Activated CD8-positive, alpha-beta memory T cell treated with anti-CD3 and anti-CD28 coated beads, Interleukin-2, amount 10 ng/mL, durations not matched to agents 7 days and 5 days (primary cell): ENCODE data around the gene ANXA6. TPM values are rescaled to one million over a fixed set of nuclear protein-coding genes. Genes with fewer than 3 reads are reported as not detected.
A peak's percentile ranks its signal among the peaks of the same experiment; 100 is the strongest.

Source experiments
- ATAC-seq: fragments of 150-1000 bp; cut with Tn5 transposase; one replicate; pipeline ENCODE4 v1.10.0; 2021; ENCODE audit warnings: moderate library complexity
- CTCF ChIA-PET: fragments of 350-600 bp; sonication (Branson Sonifier 250); formaldehyde crosslinking; loops from one replicate; lab custom pipeline; 2021; ENCODE audit warnings: antibody characterized with exemption; lab: Charles Lee
- DNase-seq: peaks from one replicate; pipeline ENCODE4 v3.0.0-alpha.2; 2020
- H3K27ac Mint-ChIP-seq: one replicate; pipeline ENCODE4 v1.8.0; 2021; ENCODE audit warnings: mild to moderate bottlenecking, mixed read lengths
- H3K27me3 Mint-ChIP-seq: one replicate; pipeline ENCODE4 v1.8.0; 2021; ENCODE audit warnings: mixed read lengths
- H3K36me3 Mint-ChIP-seq: one replicate; pipeline ENCODE4 v1.8.0; 2021; ENCODE audit warnings: mild to moderate bottlenecking, mixed read lengths
- H3K4me1 Mint-ChIP-seq: one replicate; pipeline ENCODE4 v1.8.0; 2021; ENCODE audit warnings: mixed read lengths
- H3K4me3 Mint-ChIP-seq: one replicate; pipeline ENCODE4 v1.8.0; 2021; ENCODE audit warnings: mild to moderate bottlenecking, moderate library complexity, mixed read lengths
- H3K9me3 Mint-ChIP-seq: one replicate; pipeline ENCODE4 v1.8.0; 2022; ENCODE audit warnings: low read depth, mixed read lengths
- total RNA-seq, 2 experiments: library from RNA; stranded (reverse); gene quantifications; one replicate each; pipeline ENCODE4 v1.2.3, GENCODE V29; 2021

ANXA6 gene
- total RNA-seq, 2 experiments from 2014 or later: 623 to 640 TPM

- Mint-ChIP-seq H3K9me3 (no peaks in the 10 kb centered on the region), H3K4me1 (peaks cover 65% of the 10 kb centered on the region), H3K4me3 (no peak overlapping the region), H3K27me3 (no peaks in the 10 kb centered on the region), H3K36me3 (peaks cover 35% of the 10 kb centered on the region), H3K27ac (peak overlapping the region; percentile 67)
- CTCF ChIA-PET: interaction anchor here (0.6 to 2.5 kb wide), 6 partner anchors 11 to 100 kb away, joined by 3 to 11 read pairs (median 4); partner anchors contain the start of gene TNIP1
- no peak for ATAC-seq
- DNase-seq: no peak
Measured at GRCh38 chr5:151067632-151068432, 89.7 kb downstream of the ANXA6 start.

GRCh38 chr5:151066920-151067319 lies 90.7 kb downstream of the ANXA6 start:
- H3K27me3 Mint-ChIP-seq: no peaks in the 10 kb centered on the region
- H3K4me1 Mint-ChIP-seq: peaks cover 66% of the 10 kb centered on the region
- no peaks in the 10 kb centered on the region for H3K9me3 Mint-ChIP-seq
- no peak overlapping the region for H3K4me3 Mint-ChIP-seq
- H3K36me3 Mint-ChIP-seq: peaks cover 39% of the 10 kb centered on the region
- DNase-seq (no peak), ATAC-seq (no peak)
- CTCF ChIA-PET: interaction anchor here (3.1 kb wide), 1 partner anchor 47 kb away, joined by 12 read pairs; no protein-coding TSS in a partner anchor
- H3K27ac Mint-ChIP-seq: no peak overlapping the region

- ATAC-seq (no peak), DNase-seq (no peak)
- no peaks in the 10 kb centered on the region for H3K27me3 Mint-ChIP-seq
- peaks cover 68% of the 10 kb centered on the region for H3K4me1 Mint-ChIP-seq
- CTCF ChIA-PET: interaction anchor here (1.0 to 3.1 kb wide), 5 partner anchors 14 to 60 kb away, joined by 3 to 12 read pairs (median 9); no protein-coding TSS in a partner anchor
- peaks cover 47% of the 10 kb centered on the region for H3K36me3 Mint-ChIP-seq
- peak overlapping the region; percentile 14 for H3K27ac Mint-ChIP-seq
- no peaks in the 10 kb centered on the region for H3K9me3 Mint-ChIP-seq
- no peak overlapping the region for H3K4me3 Mint-ChIP-seq
Measured at GRCh38 chr5:151065609-151066008, 92.0 kb downstream of the ANXA6 start.

GRCh38 chr5:151064916-151065499 lies 92.6 kb downstream of the ANXA6 start:
- CTCF ChIA-PET: interaction anchor here (0.8 to 3.1 kb wide), 5 partner anchors 13 to 105 kb away, joined by 3 to 12 read pairs (median 9); no protein-coding TSS in a partner anchor
- H3K4me1 Mint-ChIP-seq: peaks cover 70% of the 10 kb centered on the region
- DNase-seq (no peak), ATAC-seq (no peak)
- no peaks in the 10 kb centered on the region for H3K27me3 Mint-ChIP-seq
- H3K4me3 Mint-ChIP-seq: no peak overlapping the region
- peaks cover 53% of the 10 kb centered on the region for H3K36me3 Mint-ChIP-seq
- H3K27ac Mint-ChIP-seq: no peak overlapping the region
- no peaks in the 10 kb centered on the region for H3K9me3 Mint-ChIP-seq

- CTCF ChIA-PET: interaction anchor here (1.0 to 2.2 kb wide), 4 partner anchors 12 to 52 kb away, joined by 4 to 9 read pairs (median 6); no protein-coding TSS in a partner anchor
Measured at GRCh38 chr5:151063142-151063989, 94.2 kb downstream of the ANXA6 start.

GRCh38 chr5:151062405-151063141 lies 95.0 kb downstream of the ANXA6 start:
- CTCF ChIA-PET: interaction anchor here (1.0 to 2.2 kb wide), 5 partner anchors 11 to 63 kb away, joined by 3 to 9 read pairs (median 5); no protein-coding TSS in a partner anchor
- DNase-seq (no peak), ATAC-seq (no peak)
- Mint-ChIP-seq H3K9me3 (no peaks in the 10 kb centered on the region), H3K4me1 (peaks cover 58% of the 10 kb centered on the region), H3K36me3 (peaks cover 55% of the 10 kb centered on the region), H3K4me3 (no peak overlapping the region), H3K27ac (no peak overlapping the region), H3K27me3 (no peaks in the 10 kb centered on the region)

More at GRCh38 chr5:151063142-151063989, 94.2 kb downstream of the ANXA6 start:
- Mint-ChIP-seq H3K27me3 (no peaks in the 10 kb centered on the region), H3K9me3 (no peaks in the 10 kb centered on the region), H3K4me1 (peaks cover 66% of the 10 kb centered on the region), H3K36me3 (peaks cover 61% of the 10 kb centered on the region), H3K27ac (peak overlapping the region; percentile 5), H3K4me3 (no peak overlapping the region)
- ATAC-seq: no peak
- DNase-seq: no peak

- Mint-ChIP-seq H3K9me3 (no peaks in the 10 kb centered on the region), H3K36me3 (peaks cover 44% of the 10 kb centered on the region), H3K27me3 (no peaks in the 10 kb centered on the region), H3K27ac (no peak overlapping the region), H3K4me1 (peaks cover 40% of the 10 kb centered on the region), H3K4me3 (no peak overlapping the region)
- DNase-seq: no peak
- ATAC-seq: no peak
- CTCF ChIA-PET: interaction anchor here (0.7 to 1.3 kb wide), 3 partner anchors 10 to 51 kb away, joined by 3 to 5 read pairs (median 4); no protein-coding TSS in a partner anchor
Measured at GRCh38 chr5:151060742-151061141, 96.8 kb downstream of the ANXA6 start.

- CTCF ChIA-PET: interaction anchor here (1.0 to 1.5 kb wide), 4 partner anchors 11 to 112 kb away, joined by 3 to 11 read pairs (median 6); no protein-coding TSS in a partner anchor
- DNase-seq (no peak), ATAC-seq (peak; percentile 21)
- H3K36me3 Mint-ChIP-seq: peaks cover 47% of the 10 kb centered on the region
- no peak overlapping the region for H3K4me3 Mint-ChIP-seq
- peaks cover 31% of the 10 kb centered on the region for H3K4me1 Mint-ChIP-seq
- H3K27ac Mint-ChIP-seq: peak overlapping the region; percentile 77
- H3K27me3 Mint-ChIP-seq: no peaks in the 10 kb centered on the region
- no peaks in the 10 kb centered on the region for H3K9me3 Mint-ChIP-seq
Measured at GRCh38 chr5:151058891-151059489, 98.6 kb downstream of the ANXA6 start.

GRCh38 chr5:151058301-151058700 lies 99.3 kb downstream of the ANXA6 start:
- peak overlapping the region; percentile 10 for H3K27ac Mint-ChIP-seq
- no peak overlapping the region for H3K4me3 Mint-ChIP-seq
- H3K27me3 Mint-ChIP-seq: no peaks in the 10 kb centered on the region
- DNase-seq: no peak
- ATAC-seq: no peak
- H3K36me3 Mint-ChIP-seq: peaks cover 46% of the 10 kb centered on the region
- H3K9me3 Mint-ChIP-seq: no peaks in the 10 kb centered on the region
- CTCF ChIA-PET: interaction anchor here (1.1 to 1.5 kb wide), 4 partner anchors 10 to 107 kb away, joined by 3 to 11 read pairs (median 5); no protein-coding TSS in a partner anchor
- peaks cover 29% of the 10 kb centered on the region for H3K4me1 Mint-ChIP-seq

GRCh38 chr5:151056379-151057325 lies 100.9 kb downstream of the ANXA6 start:
- peaks cover 37% of the 10 kb centered on the region for H3K36me3 Mint-ChIP-seq
- no peak overlapping the region for H3K27ac Mint-ChIP-seq
- ATAC-seq: no peak
- H3K27me3 Mint-ChIP-seq: no peaks in the 10 kb centered on the region
- CTCF ChIA-PET: interaction anchor here (1.1 to 2.3 kb wide), 2 partner anchors 59 to 108 kb away, joined by 3 to 17 read pairs; no protein-coding TSS in a partner anchor
- no peak for DNase-seq
- no peak overlapping the region for H3K4me3 Mint-ChIP-seq
- peaks cover 34% of the 10 kb centered on the region for H3K4me1 Mint-ChIP-seq
- H3K9me3 Mint-ChIP-seq: no peaks in the 10 kb centered on the region

- DNase-seq (no peak), ATAC-seq (no peak)
- Mint-ChIP-seq H3K27ac (no peak overlapping the region), H3K4me1 (peaks cover 30% of the 10 kb centered on the region), H3K4me3 (no peak overlapping the region), H3K36me3 (peaks cover 32% of the 10 kb centered on the region), H3K9me3 (no peaks in the 10 kb centered on the region), H3K27me3 (no peaks in the 10 kb centered on the region)
- CTCF ChIA-PET: interaction anchor here (1.0 to 2.3 kb wide), 2 partner anchors 60 to 109 kb away, joined by 4 to 17 read pairs; no protein-coding TSS in a partner anchor
Measured at GRCh38 chr5:151055336-151055735, 102.2 kb downstream of the ANXA6 start.
